Left renal pelvis (tissue), 4 donors: ENCODE results near the gene DHRS1. TPM values are rescaled to one million over a fixed set of nuclear protein-coding genes. Genes with fewer than 3 reads are reported as not detected.
"Not testable (repeated sequence)": the region's sequence is repeated elsewhere in the genome, so short reads cannot be mapped to it uniquely, and the experiment has no call there.

ENCODE experiments used
- DNase-seq, 4 donors: peaks; one replicate each; pipeline ENCODE4 v3.0.0-alpha.2; 2013; ENCODE audit warnings: low read depth in 4 of 4, low spot score in 3 of 4
- polyA plus RNA-seq, 4 donors: library from polyadenylated mRNA; unstranded; fragments of 120-200 nt; gene quantifications; one replicate each; pipeline ENCODE4 v1.2.1, GENCODE V29; 2013; ENCODE audit not compliant: insufficient read length in 4 of 4

Gene DHRS1
- polyA plus RNA-seq, 4 donors, result 27.8 to 54.8 (median 43.2) TPM

DNA sequence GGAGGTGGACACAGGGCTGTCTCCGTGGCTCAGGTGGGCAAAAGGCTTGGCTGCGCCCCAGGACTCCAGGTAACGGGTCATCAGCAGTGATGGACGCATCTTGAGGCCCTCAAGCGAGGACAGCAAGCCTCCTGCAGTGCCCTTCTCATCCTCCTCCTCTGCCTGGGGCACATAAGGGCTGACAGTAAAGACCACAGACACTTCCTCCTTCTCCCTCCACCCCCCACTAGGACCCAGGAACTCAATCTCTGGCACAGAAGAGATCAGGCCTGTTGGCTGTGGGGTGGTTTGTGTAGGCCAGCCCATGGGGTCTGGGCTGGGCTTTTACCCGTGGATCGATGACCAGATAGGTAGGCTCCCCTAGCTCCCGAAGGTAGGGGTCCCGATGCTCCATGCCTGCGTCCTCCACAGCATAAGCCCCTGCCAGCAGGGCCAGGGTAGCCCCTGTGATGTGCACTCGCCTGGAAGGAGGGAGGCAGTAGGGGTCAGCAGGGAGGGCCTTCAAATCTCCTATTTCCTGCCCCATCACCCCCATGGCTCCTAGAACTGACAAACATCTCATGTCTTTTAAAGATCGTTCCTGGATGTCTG, 29.6 kb upstream of the DHRS1 start:
- no peak for DNase-seq

DNA sequence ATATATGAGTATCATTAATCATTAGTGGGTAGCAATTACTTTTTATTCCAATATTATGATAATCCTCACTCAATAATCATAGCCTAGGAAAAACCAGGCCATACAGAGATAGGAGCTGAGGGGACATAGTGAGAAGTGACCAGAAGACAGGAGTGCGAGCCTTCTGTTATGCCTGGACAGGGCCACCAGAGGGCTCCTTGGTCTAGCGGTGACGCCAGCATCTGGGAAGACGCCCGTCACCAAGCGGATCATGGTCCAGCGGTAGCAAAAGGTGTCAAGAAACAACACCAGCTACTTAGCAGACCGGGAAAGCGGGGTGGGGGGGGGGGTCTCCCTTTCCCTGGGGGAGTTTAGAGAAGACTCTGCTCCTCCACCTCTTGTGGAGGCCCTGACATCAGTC, 28.3 kb upstream of the DHRS1 start:
- DNase-seq, result not testable (repeated sequence)

DNA sequence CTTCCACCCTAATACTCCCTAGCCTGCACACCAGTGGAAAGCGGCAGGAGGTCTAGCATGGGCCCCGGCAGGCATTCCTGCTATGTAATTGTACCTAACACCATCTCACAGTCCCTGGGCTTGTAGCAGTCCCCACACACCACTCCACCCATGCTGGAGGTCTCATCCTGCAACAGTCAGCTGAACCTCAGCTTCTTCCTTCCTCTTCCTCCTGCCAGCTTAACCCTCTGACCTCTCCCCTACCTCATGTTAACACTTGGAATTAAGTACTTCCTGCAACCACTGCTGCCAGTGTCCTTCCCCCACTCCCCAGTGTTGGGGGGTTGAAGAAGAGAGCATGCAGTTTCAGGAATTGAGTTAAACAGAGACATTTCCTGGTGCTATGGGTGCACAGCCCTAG, 27.7 kb upstream of the DHRS1 start:
- DNase-seq, result no peak

DNA sequence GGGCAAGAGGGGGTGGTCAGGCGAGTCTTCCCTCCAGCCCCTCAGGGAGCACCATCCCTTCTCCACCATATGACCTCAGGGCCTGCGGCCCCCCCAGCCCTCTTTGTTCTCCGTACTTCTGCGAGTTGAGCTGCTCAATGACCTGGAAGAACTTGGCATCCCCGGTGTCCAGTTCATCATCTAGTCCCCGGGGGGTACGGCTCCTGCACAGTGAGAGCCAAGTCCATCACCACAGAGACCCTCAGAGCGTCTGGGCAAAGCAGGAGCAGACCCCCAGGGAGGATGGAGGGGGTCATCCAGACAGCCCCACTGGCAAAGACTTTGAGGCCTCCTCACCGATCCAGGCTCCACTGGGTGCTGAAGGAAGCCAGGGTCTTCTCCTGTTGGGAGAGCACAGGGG, 26.4 kb upstream of the DHRS1 start:
- DNase-seq, result no peak

DNA sequence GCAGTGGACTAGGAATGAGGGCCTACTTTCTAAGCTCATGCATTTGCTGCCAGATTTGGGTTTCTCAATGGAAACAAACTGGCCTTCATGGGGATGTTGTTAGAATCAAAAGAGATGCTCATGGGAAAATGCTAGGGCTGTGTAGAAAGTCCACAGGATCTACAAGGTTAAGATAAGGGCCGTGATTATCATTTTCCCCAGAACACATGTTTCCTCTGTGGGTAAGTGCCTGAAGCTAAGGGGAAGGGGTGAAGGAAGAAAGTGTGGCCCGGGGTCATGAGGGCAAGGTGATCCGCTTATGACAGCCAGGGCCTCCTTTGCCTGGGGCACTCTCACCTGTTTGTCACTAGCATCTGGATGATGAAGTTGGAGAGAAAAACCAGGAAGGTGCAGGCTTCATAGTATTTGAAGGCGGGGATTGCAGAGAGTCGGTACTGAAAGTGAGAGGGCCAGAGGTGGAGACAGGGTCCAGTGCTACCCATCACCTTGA, 25.5 kb upstream of the DHRS1 start:
- no peak for DNase-seq

DNA sequence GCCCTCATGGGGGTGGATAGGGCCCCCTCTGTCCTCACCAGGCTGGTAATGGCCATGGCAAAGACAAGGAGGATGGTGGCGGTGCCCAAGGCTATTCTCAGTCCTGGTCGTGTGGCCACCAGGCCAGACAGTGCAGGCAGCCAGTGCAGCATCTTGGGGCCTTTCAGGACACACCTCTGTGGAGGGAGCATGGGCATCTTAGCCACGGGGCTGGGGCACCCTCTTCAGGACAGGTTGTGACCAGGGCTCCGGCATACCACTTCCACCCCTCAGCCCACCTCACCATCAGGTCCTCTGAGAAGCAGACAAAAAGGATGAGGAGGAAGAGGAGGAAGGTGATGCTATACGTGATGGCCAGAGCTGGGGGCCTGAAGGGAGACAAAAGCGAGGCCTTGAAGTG, 24.4 kb upstream of the DHRS1 start:
- DNase-seq, result no peak

DNA sequence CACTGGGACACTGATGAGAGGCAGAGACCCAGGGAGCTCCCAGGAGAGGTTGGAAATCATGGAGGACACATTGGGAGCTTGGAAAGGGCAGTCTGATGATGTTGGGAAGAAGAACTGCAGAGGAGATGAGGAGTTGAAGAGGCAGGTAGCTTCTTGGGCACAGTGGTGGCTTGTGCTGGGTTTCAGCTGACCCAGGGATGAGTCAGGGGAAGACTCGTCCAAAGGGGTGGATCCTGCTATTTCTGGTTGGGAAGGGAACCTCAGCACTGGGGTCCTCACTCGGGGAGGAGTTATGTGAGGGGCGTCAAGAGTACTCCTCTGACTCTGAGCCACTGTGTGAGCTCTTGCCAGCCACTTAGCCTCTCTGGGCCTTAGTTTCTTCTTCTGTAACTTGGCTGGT, 23.8 kb upstream of the DHRS1 start:
- DNase-seq, result no peak

DNA sequence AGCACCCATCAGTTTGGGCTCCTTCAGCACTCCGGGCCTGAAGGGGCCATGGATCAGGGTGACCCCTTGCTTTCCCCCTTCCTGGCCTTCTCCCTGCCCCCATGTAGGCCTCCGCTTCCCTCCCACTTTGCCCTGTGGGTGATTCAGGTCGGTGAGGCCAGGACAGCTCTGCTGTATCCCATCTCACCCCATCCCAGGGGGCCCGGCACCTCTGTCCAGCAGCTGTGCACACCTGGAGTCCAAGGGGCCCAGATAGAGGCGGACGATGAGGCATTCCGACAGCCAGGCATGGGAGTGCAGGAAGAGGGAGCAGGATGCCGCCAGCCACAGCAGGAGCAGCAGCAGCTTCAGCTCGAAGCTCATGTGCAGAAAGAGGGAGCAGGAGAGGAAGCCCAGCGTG, 23.1 kb upstream of the DHRS1 start:
- no peak for DNase-seq

DNA sequence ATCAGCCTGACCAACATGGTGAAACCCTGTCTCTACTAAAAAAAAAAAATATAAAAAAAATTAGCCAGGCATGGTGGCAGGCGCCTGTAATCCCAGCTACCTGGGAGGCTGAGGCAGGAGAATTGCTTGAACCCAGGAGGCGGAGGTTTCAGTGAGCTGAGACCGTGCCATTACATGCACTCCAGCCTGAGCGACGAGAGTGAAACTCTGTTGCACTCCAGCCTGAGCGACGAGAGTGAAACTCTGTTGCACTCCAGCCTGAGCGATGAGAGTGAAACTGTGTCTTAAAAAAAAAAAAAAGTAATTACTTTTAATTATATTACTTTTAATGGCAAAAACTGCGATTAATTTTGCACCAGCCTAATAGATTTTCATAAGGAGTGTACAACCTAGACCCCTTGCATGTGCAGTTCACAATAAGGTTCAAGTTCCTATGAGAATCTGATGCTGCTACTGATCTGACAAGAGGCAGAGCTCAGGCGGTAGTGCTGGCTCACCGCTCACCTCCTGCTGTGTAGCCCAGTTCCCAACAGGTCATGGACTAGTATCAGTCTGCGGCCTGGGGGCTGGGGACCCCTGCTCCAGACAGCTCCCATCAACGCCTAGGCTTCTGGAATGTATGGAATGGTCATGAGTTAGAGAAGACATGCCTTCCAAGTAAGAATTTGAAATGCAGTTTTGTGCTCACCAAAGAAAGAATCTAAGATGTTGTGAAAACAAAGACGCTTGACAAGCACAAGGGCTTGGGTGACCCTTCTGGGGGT, 21.8 kb upstream of the DHRS1 start:
- DNase-seq, result no peak

DNA sequence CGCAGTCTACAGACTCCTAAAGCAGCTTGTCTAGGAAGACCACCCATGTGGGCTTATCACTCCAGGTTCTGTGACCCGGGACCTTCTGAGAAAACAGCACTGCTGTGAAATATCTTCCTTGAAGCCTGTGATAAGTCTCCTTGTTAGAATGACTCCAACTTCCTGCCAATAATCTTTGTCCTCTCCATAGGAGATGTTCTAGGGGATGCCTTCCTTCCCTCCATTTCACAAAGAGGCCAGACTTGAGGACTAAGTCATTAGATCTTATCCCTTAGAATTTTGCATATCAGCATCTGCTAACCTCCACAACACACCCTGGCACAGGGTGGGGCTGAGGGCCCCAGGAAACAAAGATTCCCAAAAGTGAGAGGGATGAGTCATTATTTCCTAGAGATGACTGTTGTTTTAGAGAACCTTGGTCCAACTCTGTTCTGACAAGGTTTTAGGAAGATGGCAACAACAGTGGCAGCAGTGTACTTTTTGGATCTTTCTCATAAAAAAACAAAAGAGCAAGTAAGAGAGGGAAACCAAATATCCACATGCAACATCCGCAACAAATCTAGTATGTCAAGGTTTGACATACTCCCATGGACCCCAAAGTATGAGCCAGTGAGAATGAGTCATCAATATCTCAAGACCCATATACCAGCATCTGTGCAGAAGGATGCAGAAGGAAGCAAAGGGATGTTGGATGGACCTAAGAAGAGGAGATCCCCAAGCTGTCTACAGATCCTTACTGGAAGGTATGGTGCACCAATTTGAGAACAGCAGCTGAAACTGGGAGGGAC, 17.8 kb upstream of the DHRS1 start:
- no peak for DNase-seq

DNA sequence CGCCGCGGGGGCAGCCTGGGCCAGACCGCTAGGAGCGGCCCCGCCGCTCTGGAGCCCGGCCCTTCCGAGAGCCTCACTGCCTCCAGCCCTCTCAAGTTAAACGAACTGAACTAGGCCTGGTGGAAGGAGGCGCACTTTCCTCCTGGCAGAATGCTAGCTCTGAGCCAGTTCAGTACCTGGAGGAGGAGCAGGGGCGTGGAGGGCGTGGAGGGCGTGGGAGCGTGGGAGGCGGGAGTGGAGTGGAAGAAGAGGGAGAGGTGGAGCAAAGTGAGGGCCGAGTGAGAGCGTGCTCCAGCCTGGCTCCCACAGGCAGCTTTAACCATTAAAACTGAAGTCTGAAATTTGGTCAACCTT, 17.0 kb upstream of the DHRS1 start:
- DNase-seq, result no peak

DNA sequence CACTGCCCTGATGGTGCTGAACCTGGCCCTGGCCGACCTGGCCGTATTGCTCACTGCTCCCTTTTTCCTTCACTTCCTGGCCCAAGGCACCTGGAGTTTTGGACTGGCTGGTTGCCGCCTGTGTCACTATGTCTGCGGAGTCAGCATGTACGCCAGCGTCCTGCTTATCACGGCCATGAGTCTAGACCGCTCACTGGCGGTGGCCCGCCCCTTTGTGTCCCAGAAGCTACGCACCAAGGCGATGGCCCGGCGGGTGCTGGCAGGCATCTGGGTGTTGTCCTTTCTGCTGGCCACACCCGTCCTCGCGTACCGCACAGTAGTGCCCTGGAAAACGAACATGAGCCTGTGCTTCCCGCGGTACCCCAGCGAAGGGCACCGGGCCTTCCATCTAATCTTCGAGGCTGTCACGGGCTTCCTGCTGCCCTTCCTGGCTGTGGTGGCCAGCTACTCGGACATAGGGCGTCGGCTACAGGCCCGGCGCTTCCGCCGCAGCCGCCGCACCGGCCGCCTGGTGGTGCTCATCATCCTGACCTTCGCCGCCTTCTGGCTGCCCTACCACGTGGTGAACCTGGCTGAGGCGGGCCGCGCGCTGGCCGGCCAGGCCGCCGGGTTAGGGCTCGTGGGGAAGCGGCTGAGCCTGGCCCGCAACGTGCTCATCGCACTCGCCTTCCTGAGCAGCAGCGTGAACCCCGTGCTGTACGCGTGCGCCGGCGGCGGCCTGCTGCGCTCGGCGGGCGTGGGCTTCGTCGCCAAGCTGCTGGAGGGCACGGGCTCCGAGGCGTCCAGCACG, 16.4 kb upstream of the DHRS1 start:
- no peak for DNase-seq

DNA sequence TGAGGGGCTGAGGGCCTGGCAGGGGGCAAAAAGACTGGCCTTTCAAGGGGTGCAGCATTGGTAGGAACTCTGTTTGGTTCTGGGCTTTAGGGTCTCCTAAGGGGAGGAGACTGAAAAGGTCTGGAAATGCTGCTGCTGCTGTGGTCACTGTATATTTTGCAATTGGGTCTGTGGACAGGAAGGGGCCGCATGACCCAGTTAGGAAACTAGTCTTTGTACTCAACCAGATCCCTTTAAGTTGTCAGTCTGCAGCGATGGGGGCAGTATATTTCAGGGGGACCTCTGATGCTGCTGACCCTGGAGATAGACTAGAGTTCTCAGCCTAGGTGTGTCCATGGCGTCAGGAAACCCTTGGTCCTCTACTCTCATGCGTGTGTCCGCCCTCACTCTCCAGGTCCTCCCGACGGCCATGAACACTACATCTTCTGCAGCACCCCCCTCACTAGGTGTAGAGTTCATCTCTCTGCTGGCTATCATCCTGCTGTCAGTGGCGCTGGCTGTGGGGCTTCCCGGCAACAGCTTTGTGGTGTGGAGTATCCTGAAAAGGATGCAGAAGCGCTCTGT, 15.7 kb upstream of the DHRS1 start:
- no peak for DNase-seq

DNA sequence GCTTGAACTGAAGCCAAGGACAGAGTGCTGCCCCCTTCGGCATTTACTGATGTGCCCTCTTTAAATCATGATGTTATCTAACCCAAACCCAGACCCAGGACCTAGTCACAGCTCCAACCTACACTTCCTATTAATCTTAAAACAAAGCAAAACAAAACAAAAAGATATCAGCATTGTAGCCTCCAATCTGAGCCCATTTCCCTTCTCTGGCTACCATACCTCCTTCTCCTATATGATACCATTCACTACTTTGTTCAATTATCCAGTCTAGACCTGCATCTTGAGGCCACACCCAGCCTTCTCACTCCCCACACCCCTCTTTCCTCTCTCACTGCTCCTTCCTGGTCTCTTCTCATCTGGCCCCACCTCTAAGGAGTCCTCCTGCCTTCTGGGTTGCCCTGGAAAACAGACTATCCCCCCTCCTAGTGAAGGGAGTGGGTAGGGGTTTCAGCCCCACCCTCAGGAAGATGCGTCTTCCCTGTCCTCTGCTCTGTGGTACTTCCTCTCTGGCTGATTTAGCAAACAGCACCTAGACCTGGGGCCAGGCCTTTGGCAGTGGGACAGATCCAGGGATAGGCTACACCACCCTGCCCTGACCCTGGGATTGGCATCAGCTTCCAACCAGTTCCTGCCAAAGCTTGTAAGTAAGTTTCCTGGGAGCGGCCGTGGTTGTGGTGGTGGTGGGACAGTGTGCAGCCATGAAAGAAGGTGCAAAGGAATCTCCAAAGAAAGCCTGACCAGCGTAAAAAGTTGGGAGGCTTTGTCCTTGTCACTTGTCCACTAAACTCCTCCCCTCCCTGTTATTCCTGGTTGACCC, 15.0 kb upstream of the DHRS1 start:
- DNase-seq, result no peak

DNA sequence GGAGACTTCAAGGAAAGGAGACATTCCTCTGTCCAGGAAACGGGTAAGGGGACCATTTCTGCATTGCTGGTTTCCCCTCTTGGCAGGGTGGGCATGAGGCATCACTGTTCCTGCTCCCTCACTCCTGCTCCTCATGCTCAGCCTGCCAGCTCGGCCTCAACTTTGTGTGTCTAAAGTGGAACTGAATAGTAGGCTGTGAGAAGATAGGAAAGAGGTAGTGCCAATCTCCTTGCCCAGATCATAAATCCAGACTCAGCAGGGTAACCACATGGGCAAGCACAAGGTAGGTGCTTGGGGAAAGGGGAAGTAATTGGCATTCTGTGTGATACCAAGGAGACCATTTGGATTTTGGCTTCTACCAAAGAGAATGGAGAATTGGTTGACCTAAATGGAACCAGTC, 14.3 kb upstream of the DHRS1 start:
- DNase-seq, result no peak

DNA sequence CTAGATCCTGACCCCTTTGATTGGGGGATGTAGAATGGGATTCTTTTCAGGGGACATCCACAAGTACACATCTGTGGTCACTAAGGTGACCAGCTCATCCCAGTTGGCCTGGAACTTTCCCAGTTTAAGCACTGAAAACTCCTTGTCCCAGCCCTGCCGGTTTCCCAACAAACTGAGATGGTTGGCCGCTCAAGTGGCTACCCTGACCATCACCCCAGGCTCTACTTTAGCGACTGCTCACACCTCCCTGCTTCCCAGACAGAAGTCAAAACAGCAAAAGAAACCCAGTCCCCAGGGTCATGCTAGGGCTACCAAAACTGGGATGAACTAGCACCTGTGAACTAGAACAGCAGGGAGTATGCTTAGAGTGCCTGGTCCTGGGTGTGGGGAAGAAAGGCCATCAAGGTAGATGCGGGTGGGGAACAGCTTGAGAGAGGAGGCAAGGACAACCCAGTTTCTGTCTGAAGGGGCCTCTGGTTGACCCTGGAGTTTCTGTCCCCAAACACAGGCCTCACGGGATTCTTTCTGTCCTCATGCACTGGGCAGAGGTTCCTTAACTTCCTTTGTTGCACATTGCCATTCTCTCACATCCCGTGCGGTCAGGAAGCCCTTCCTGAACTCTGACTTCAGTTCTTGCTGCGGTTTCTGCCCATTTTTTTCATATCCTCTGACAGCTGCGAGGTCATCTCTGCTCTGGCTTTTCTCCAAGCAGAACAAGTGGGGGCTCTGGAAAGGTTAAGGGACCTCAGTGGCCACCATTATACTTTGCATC, 13.3 kb upstream of the DHRS1 start:
- DNase-seq, result no peak

DNA sequence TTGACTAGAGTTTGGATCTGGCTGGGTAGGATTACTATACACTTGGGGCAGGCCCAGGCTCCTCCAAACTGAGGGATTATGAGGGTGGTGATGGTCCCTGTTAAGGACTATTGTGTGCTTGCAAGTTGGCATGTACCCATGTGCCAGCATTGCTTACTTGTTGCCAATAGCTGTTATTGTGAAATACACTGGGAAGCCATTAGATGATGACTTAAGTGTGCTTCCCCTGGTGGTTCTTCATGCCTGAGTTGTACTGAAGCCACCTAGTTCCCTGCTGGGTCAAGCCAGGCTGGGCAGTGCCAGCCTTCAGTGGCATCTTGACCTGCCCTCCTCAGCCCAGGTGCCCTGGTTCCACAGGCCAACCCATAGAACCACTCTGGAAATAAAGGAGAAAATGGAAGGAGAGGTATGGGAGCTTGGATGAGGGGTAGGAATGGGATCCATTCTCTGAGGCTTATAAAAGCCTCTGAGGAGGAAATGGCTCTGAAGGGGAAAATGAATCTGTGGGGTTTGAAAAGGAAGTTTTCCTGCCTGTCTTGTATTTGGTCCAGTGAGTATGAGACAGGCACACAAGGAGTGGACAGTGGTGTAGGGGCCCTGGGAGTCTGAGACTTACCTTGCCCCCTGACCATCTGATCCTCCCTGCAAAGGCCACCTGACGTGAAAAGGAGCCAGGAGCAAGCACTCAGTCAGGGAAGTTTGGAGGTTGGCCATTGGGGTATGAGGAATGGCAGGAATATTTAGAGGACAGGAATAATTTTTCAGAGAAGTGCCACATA, 12.4 kb upstream of the DHRS1 start:
- no peak for DNase-seq
